ENCODE measurements around the gene PCMT1.

DNA sequence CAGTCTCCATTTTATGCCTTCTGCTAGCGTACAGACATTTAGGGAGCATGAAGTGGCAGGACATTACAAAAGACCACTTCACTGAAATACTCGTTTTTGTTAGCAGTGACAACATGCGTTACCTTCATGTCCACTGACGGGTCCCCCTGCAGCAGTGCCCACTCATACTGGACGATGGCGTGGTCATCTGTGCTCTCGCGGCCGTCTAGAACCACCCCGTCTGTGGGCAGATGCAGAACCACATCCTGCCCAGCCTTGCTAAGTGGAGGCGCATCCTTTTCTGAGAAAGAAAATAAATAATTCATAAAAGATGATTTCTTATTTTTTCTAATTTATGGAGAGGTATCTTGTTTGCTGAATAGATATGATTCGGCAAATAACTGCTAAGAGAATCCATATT, 103.3 kb downstream of the PCMT1 start:
- TF ChIP-seq POLR2AphosphoS5 (IDR thresholded peaks at IDR 0.05; ENCODE audit: low read depth, low read length) (no peak), POLR2A (IDR thresholded peaks at IDR 0.05; ENCODE audit: low read depth, low read length) (no peak)

All from GM12892 (cell line).